Fibroblast of lung (primary cell): ENCODE data around the gene PCGF2. TPM values are rescaled to one million over a fixed set of nuclear protein-coding genes. Genes with fewer than 3 reads are reported as not detected.

Experiments
- DNase-seq, 2 donors: peaks; one replicate each; pipeline versions ENCODE4 v3.0.0 to v3.0.0-alpha.2; 2010; ENCODE audit warnings: low read depth in 2 of 2
- H2AFZ ChIP-seq: 2 replicates; pipeline ENCODE4 v1.5.1; 2012; ENCODE audit warnings: low read length, control low read depth, inconsistent platforms
- H3K27ac ChIP-seq: 2 replicates; pipeline ENCODE4 v1.5.1; 2011; ENCODE audit warnings: low read length, control low read depth; ENCODE audit not compliant: insufficient read depth
- H3K27me3 ChIP-seq: 2 replicates; pipeline ENCODE4 v1.5.1; 2011; ENCODE audit warnings: mild to moderate bottlenecking, low read length; ENCODE audit not compliant: control insufficient read depth, insufficient read depth
- H3K36me3 ChIP-seq: 2 replicates; pipeline ENCODE4 v1.5.1; 2011; ENCODE audit warnings: low read length; ENCODE audit not compliant: control insufficient read depth, insufficient read depth
- H3K4me1 ChIP-seq: 2 replicates; pipeline ENCODE4 v1.5.1; 2011; ENCODE audit warnings: low read length; ENCODE audit not compliant: control insufficient read depth, insufficient read depth; ENCODE audit errors: extremely low read depth
- H3K4me2 ChIP-seq: 2 replicates; pipeline ENCODE4 v1.5.1; 2011; ENCODE audit warnings: low read length, control low read depth; ENCODE audit not compliant: insufficient read depth; ENCODE audit errors: extremely low read depth
- H3K4me3 ChIP-seq, 4 experiments: fragments of 200-600 bp in 1 of 4; sonication (generic) in 1 of 4; replicated peaks in 1 of 4; 2 replicates each; pipeline ENCODE4 v1.5.1; 2011 to 2016; ENCODE audit warnings: low read length in 4 of 4, low read depth in 3 of 4, mild to moderate bottlenecking in 3 of 4, control low read depth in 2 of 4, inconsistent platforms in 1 of 4, mixed read lengths in 1 of 4; ENCODE audit not compliant: insufficient read depth in 1 of 4; ENCODE audit errors: control extremely low read depth in 1 of 4
- H3K79me2 ChIP-seq: 2 replicates; pipeline ENCODE4 v1.5.1; 2012; ENCODE audit warnings: mild to moderate bottlenecking, low read length, inconsistent platforms; ENCODE audit not compliant: control insufficient read depth, insufficient read depth
- H3K9ac ChIP-seq: 2 replicates; pipeline ENCODE4 v1.5.1; 2011; ENCODE audit warnings: mild to moderate bottlenecking, low read length, control low read depth; ENCODE audit not compliant: insufficient read depth
- H3K9me3 ChIP-seq: 2 replicates; pipeline ENCODE4 v1.5.1; 2012; ENCODE audit warnings: low read depth, low read length; ENCODE audit not compliant: control insufficient read depth, insufficient read depth
- H4K20me1 ChIP-seq: 2 replicates; pipeline ENCODE4 v1.5.1; 2011; ENCODE audit warnings: low read length; ENCODE audit not compliant: control insufficient read depth, insufficient read depth; ENCODE audit errors: extremely low read depth
- EZH2 ChIP-seq: IDR thresholded peaks from 2 replicates; pipeline ENCODE4 v1.5.1; 2012; ENCODE audit warnings: low read length, control low read depth, mild to moderate bottlenecking; ENCODE audit errors: missing control alignments
- polyA plus RNA-seq, 2 donors: library from polyadenylated mRNA; depleted of rRNA in 1 of 2; stranded (reverse) in 1 of 2; unstranded in 1 of 2; fragments of >200 nt; gene quantifications; 2 replicates each; pipeline ENCODE4 v1.2.1, GENCODE V29; 2011 to 2012; ENCODE audit warnings: missing spikeins in 1 of 2
- total RNA-seq: library from RNA; depleted of rRNA; stranded (reverse); fragments of >200 nt; gene quantifications from 2 replicates; pipeline ENCODE4 v1.2.1, GENCODE V29; 2014
- TF ChIP-seq, protein P1 (sequence below), 2 donors: IDR thresholded peaks in 1 of 2; conservative IDR thresholded peaks in 1 of 2; 1 replicate in 1 of 2; 2 replicates in 1 of 2; pipeline ENCODE4 v1.5.1; 2011 to 2012; ENCODE audit warnings: low read length in 2 of 2, control low read depth in 1 of 2, inconsistent platforms in 1 of 2, low read depth in 1 of 2, mild to moderate bottlenecking in 1 of 2

PCGF2 gene
- total and polyA plus RNA-seq, 2 donors (not counting 1 experiment from before 2014, with no cell fraction given): 4.0 to 8.0 TPM

DNA sequence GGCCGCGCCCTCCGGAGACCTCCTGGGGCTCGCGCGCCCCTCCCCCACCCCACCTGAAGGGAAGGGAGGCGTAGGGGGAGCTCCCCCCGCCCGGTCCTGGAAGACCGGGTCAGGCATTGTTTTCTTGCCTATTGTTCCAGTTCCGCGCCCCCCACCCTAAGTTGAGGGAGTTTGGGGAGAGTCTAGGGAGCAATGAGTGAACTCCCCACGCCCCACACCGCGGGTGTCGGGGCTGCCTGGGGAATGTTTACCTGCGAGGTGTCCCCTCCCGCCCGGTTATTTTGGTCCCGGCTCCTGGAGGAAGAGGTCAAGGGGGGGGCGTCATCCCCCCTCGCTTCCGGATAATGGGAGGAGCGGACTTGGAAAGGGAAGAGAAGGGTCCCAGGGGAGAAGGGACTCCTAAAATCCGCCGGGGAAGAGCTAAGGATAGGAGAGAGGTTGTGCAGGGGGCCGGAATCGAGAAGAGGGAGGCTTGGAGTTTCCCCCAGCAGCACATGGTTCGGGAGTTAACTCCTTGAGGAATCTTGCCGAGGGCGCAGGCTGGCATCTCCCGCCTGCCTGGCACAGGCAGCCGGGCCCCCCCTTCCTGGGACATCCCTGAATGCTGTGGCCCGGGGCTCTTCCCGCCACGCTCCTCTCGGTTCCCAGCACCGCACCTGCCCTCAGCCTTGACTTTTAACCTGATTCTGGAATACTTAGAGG lies 42.2 kb downstream of the PCGF2 start:
- peak overlapping the region; percentile 89 for H3K4me2 ChIP-seq
- peaks cover 2% of the 10 kb centered on the region for H3K36me3 ChIP-seq
- H3K27me3 ChIP-seq: no peaks in the 10 kb centered on the region
- H3K4me3 ChIP-seq: peak overlapping the region; percentile 30 to 81 (median 54)
- DNase-seq: no peak
- peak overlapping the region; percentile 38 for H3K9ac ChIP-seq
- no peak overlapping the region for H2AFZ ChIP-seq
- no peaks in the 10 kb centered on the region for H3K9me3 ChIP-seq
- no peaks in the 10 kb centered on the region for H4K20me1 ChIP-seq
- peaks cover 2% of the 10 kb centered on the region for H3K79me2 ChIP-seq
- no peak overlapping the region for H3K27ac ChIP-seq
- TF ChIP-seq, protein P1, sequence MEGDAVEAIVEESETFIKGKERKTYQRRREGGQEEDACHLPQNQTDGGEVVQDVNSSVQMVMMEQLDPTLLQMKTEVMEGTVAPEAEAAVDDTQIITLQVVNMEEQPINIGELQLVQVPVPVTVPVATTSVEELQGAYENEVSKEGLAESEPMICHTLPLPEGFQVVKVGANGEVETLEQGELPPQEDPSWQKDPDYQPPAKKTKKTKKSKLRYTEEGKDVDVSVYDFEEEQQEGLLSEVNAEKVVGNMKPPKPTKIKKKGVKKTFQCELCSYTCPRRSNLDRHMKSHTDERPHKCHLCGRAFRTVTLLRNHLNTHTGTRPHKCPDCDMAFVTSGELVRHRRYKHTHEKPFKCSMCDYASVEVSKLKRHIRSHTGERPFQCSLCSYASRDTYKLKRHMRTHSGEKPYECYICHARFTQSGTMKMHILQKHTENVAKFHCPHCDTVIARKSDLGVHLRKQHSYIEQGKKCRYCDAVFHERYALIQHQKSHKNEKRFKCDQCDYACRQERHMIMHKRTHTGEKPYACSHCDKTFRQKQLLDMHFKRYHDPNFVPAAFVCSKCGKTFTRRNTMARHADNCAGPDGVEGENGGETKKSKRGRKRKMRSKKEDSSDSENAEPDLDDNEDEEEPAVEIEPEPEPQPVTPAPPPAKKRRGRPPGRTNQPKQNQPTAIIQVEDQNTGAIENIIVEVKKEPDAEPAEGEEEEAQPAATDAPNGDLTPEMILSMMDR (conservative IDR thresholded peaks at IDR 0.05 in 1 of 2, IDR thresholded peaks at IDR 0.05 in 1 of 2; ENCODE audit: low read depth in 1 of 2, low read length in 2 of 2): no peak
- TF ChIP-seq EZH2: no peak
- peaks cover 9% of the 10 kb centered on the region for H3K4me1 ChIP-seq

DNA sequence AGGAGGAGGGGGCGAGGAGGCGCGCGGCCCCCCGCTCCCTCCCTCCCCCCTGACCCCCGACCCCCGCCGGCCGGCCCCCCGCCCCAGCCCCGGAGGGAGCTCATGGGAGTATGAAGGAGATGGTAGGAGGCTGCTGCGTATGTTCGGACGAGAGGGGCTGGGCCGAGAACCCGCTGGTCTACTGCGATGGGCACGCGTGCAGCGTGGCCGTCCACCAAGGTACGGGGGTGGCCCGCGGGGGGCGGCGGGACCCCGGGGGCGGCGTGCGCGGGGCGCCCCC lies 42.7 kb downstream of the PCGF2 start:
- TF ChIP-seq EZH2: no peak
- H3K27ac ChIP-seq: no peak overlapping the region

DNA sequence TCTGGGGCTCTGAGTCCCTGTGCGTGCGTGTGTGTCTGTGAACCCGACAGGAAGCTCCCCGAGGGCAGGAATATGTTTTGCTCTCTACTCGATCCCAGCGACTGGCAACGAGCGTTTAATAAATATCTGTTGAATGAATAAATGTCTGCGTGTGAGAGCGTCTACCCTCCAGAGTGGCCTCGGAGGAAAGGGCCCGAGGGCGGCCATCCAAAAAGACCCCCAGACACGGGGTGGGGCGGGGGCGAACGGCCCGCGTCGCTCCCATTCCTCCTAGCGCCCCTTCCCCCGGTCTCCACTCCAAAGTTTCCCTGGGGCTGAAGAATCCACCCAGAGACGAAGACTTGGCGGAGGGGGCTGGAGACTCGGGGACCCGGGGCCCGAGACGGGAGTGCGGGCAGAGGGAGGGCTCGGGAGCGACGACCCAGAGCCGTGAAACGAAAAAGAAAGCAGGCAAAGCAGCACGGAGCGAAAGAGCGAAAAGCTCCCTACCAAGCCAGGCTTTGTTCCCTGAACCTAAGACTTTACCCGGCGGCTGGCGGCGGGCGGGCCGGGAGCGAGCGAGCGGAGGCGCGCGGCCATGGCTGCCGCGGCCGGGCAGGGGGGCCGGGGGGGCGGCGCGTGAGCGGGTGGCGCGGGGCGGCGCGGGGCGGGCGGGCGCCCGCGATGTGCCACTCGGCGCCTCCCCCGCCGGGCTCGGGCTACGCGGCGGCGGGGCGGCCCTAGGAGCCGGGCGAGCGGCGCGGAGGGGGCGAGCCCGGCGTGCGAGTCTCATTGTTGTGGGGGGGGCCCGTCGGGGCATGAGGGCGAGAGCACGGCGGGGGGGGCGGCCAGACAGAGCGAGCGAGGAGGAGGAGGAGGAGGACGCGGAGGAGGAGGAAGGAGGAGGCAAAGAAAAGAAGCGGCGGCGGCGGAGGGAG lies 43.3 kb downstream of the PCGF2 start, which contains the start of gene MLLT6:
TSS of gene MLLT6 (plus strand) at position 668 of the 917 bp plus-strand sequence. CDS start 360 bp downstream, outside the sequence.
- Histone ChIP-seq H3K4me1 (peaks cover 9% of the 10 kb centered on the region), H3K4me2 (peak within 1 kb of the TSS; percentile 89), H3K27ac (peak within 1 kb of the TSS; percentile 70), H3K79me2 (peaks cover 2% of the 10 kb centered on the region), H4K20me1 (no peaks in the 10 kb centered on the region), H3K36me3 (peaks cover 2% of the 10 kb centered on the region), H2AFZ (peak within 1 kb of the TSS; percentile 77), H3K27me3 (no peaks in the 10 kb centered on the region), H3K4me3 (peak within 1 kb of the TSS; percentile 68 to 81 (median 73)), H3K9ac (peak within 1 kb of the TSS; percentile 66), H3K9me3 (no peaks in the 10 kb centered on the region)
- TF ChIP-seq, protein P1 (conservative IDR thresholded peaks at IDR 0.05 in 1 of 2, IDR thresholded peaks at IDR 0.05 in 1 of 2; ENCODE audit: low read depth in 1 of 2, low read length in 2 of 2): no peak
- TF ChIP-seq EZH2: no peak
- peak; percentile 69 to 78 for DNase-seq

More for the DNA sequence above, 42.7 kb downstream of the PCGF2 start:
- Histone ChIP-seq H3K4me2 (no peak overlapping the region), H4K20me1 (no peaks in the 10 kb centered on the region), H3K9me3 (no peaks in the 10 kb centered on the region), H3K36me3 (peaks cover 2% of the 10 kb centered on the region), H3K9ac (no peak overlapping the region), H3K4me1 (peaks cover 9% of the 10 kb centered on the region), H3K27me3 (no peaks in the 10 kb centered on the region), H3K79me2 (peaks cover 2% of the 10 kb centered on the region), H3K4me3 (peak overlapping the region in 3 of 4 experiments; percentile 34 to 81 (median 73)), H2AFZ (no peak overlapping the region)
- DNase-seq: no peak
